Measurements from ENCODE around the gene TM4SF1. TPM values are rescaled to one million over a fixed set of nuclear protein-coding genes. Genes with fewer than 3 reads are reported as not detected.

TM4SF1 gene
- total RNA-seq, 6 experiments from 2014 or later: 7.9 to 63.0 (median 47.5) TPM

GRCh38 chr3:149390772-149391212 is 13.3 kb upstream of the TM4SF1 start:
- Histone ChIP-seq H3K36me3 (no peaks in the 10 kb centered on the region), H3K9me3 (no peaks in the 10 kb centered on the region), H3K27ac (no peak overlapping the region), H3K27me3 (no peaks in the 10 kb centered on the region), H3K4me1 (peaks cover 0 to 69% (median 10%) of the 10 kb centered on the region in 4 donors), H3K4me3 (no peak overlapping the region)
- ATAC-seq: peak in 1 of 4 donors; percentile 21
- intact Hi-C loops (cut with DNase I): loop anchor here in 1 of 2 donors (10.0 kb wide), 1 partner anchor 84 kb away; the partner anchor contains the start of gene TM4SF4
- no peak for DNase-seq
- no CpG with 5 or more reads among the region's 6 CpGs for WGBS (ENCODE audit: insufficient coverage, low coverage, low lambda C conversion rate, missing lambda C conversion rate)
- TF ChIP-seq CTCF (IDR thresholded peaks at IDR 0.05) (no peak), POLR2A (IDR thresholded peaks at IDR 0.05) (no peak)

- WGBS (ENCODE audit: insufficient coverage, low coverage, low lambda C conversion rate, missing lambda C conversion rate): 71% methylated on average over 1 of the region's 2 CpGs
- no peak for ATAC-seq
- H3K4me1 ChIP-seq: peaks cover 0 to 70% (median 10%) of the 10 kb centered on the region in 4 donors
- no peaks in the 10 kb centered on the region for H3K36me3 ChIP-seq
- DNase-seq: no peak
- intact Hi-C loops (cut with DNase I): loop anchor here in 1 of 2 donors (10.0 kb wide), 1 partner anchor 85 kb away; the partner anchor contains the start of gene TM4SF4
- H3K27ac ChIP-seq: no peak overlapping the region
- H3K4me3 ChIP-seq: no peak overlapping the region
- no peak for TF ChIP-seq POLR2A (IDR thresholded peaks at IDR 0.05)
- TF ChIP-seq CTCF (IDR thresholded peaks at IDR 0.05): no peak
- no peaks in the 10 kb centered on the region for H3K9me3 ChIP-seq
- H3K27me3 ChIP-seq: no peaks in the 10 kb centered on the region
Measured at GRCh38 chr3:149390294-149390693, 12.8 kb upstream of the TM4SF1 start.

GRCh38 chr3:149388531-149389417 is 11.3 kb upstream of the TM4SF1 start:
- no peaks in the 10 kb centered on the region for H3K9me3 ChIP-seq
- TF ChIP-seq POLR2A (IDR thresholded peaks at IDR 0.05): no peak
- TF ChIP-seq CTCF (IDR thresholded peaks at IDR 0.05): no peak
- ATAC-seq (peak in 3 of 4 donors; percentile 15 to 33 (median 21)), DNase-seq (no peak)
- 78% methylated on average over 2 of the region's 3 CpGs for WGBS (ENCODE audit: insufficient coverage, low coverage, low lambda C conversion rate, missing lambda C conversion rate)
- peaks cover 0 to 54% (median 5%) of the 10 kb centered on the region in 4 donors for H3K4me1 ChIP-seq
- peak overlapping the region in 1 of 3 donors; percentile 46 for H3K27ac ChIP-seq
- intact Hi-C loops (cut with DNase I): no loop called here
- no peaks in the 10 kb centered on the region for H3K36me3 ChIP-seq
- H3K4me3 ChIP-seq: no peak overlapping the region
- H3K27me3 ChIP-seq: no peaks in the 10 kb centered on the region

- DNase-seq: no peak
- H3K4me3 ChIP-seq: no peak overlapping the region
- H3K27ac ChIP-seq: peak overlapping the region in 2 of 3 donors; percentile 37 to 46
- no peaks in the 10 kb centered on the region for H3K36me3 ChIP-seq
- TF ChIP-seq CTCF (IDR thresholded peaks at IDR 0.05) (no peak), POLR2A (IDR thresholded peaks at IDR 0.05) (no peak)
- H3K4me1 ChIP-seq: peaks cover 0 to 48% (median 3%) of the 10 kb centered on the region in 4 donors
- H3K9me3 ChIP-seq: no peaks in the 10 kb centered on the region
- intact Hi-C loops (cut with DNase I): no loop called here
- ATAC-seq: peak in 2 of 4 donors; percentile 4 to 17
- 69% methylated on average over 8 of the region's 8 CpGs for WGBS (ENCODE audit: insufficient coverage, low coverage, low lambda C conversion rate, missing lambda C conversion rate)
- no peaks in the 10 kb centered on the region for H3K27me3 ChIP-seq
Measured at GRCh38 chr3:149388001-149388440, 10.6 kb upstream of the TM4SF1 start.
